GM21526 (cell line): Measurements from ENCODE around the gene MSL3B.

Experiments used
- ATAC-seq: cut with Tn5 transposase; IDR thresholded peaks from one replicate; pipeline ENCODE4 v1.9.1; 2021; ENCODE audit warnings: moderate library complexity; ENCODE audit not compliant: unreplicated experiment, low FRiP score

The MSL3B gene

GRCh38 chr2:233835230-233836186 lies 32.7 kb downstream of the MSL3B start:
- ATAC-seq, result no peak

GRCh38 chr2:233833345-233833744 lies 34.8 kb downstream of the MSL3B start:
- ATAC-seq, result no peak

DNA sequence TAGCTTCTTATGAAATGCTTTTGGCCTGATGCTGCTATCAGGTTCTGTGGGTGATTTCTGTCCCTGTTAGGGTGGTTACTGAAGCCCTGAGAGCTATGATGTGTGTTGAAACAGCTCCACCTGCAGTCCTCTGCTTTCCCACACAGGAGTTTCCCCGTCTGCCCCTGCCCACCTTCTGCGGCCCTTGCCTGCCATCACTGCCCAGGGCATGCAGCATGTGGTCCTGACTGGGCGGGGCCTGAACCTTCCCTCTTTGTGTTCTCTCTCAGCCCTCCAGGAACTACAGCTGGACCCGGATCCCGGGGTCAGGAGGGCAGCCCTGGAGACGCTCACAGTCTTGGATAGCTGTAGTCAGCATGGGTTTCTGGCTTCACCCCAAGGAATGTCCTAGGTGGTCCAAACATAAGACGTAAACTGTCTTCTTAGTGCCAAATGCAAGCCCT lies 35.3 kb downstream of the MSL3B start:
- no peak for ATAC-seq

DNA sequence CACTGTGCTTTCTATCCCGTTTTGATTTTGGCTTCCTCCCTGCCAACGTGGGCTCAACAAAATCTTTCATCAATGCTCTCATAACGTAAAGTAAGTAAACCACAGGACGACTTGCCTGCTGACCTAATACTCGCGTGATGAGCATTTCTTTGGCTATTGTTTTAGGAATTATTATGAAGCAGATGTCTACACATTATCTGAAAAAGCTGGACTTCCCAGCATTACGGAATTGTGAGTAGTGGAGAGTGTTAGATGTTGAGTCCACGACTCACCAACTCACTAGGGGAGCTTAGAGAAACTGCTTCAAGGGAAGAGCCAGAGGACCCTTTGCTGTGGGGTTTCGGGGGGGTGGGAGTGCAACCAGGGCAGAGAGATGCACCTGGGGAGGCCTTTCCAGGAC lies 35.8 kb downstream of the MSL3B start:
- ATAC-seq, result no peak

DNA sequence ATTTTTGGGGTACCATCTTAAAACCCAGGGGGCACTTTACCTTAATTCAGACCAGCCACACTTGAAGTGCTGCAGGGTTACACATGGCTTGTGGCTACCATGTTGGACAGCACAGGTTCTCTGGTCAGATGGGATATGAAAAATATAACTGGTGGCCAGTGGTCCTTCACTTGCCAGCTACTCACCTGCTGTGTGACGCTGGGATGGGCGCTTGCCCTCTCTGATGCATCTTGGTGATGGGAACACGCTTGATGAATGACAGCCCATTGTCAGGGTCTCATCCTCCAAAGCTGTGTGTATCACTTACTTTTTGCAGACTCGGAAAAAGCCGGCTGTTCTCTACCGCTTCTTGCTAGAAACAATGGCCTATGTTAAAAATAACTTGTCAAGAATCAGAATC lies 36.3 kb downstream of the MSL3B start:
- ATAC-seq, result no peak

GRCh38 chr2:233831011-233831721 lies 37.0 kb downstream of the MSL3B start:
- ATAC-seq, result no peak

GRCh38 chr2:233830111-233830802 lies 37.9 kb downstream of the MSL3B start:
- ATAC-seq, result no peak

DNA sequence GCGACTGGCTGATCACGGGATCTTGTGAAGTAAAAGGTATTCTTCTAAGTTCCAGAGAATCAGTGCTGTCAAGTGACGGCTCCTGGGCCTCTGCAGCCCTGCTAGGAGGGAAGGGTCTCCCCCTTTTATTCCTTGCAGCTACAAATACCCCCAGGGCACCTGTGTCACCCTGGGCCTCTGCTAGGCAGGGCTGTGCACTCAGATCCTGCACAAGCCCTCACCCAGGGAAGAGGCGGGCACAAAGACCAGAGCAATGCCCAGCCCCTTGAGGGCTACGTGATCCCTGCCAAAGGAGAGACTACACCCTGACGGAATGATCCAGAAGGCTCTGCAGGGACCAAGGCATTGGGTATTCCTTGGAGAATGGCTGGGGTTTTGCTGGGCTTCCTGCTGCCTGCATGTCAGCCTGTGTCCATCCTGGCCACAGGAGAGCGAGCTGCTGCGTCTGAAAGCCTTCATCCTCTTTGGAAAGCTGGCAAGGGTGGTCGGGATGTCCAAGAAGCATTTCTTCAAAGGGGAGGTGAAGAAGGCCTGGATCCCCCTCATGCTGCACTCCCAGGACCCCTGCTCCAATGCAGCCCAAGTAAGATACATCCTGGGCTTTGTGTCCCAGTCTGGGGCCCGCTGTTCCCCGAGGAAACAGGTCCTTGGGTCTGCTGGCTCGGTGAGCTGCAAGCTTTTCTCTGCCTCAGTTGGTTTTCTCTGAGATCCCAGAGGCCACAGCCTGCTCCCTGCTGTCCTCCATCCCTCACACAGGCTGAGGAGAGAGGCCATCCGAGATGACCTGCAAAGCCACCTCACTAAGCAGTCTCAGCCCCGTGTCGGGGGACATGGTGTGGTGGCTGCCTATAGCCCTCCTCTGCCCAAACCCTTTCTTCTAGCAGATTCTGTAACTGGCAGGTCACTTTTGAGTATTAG lies 38.7 kb downstream of the MSL3B start:
- ATAC-seq, result no peak

DNA sequence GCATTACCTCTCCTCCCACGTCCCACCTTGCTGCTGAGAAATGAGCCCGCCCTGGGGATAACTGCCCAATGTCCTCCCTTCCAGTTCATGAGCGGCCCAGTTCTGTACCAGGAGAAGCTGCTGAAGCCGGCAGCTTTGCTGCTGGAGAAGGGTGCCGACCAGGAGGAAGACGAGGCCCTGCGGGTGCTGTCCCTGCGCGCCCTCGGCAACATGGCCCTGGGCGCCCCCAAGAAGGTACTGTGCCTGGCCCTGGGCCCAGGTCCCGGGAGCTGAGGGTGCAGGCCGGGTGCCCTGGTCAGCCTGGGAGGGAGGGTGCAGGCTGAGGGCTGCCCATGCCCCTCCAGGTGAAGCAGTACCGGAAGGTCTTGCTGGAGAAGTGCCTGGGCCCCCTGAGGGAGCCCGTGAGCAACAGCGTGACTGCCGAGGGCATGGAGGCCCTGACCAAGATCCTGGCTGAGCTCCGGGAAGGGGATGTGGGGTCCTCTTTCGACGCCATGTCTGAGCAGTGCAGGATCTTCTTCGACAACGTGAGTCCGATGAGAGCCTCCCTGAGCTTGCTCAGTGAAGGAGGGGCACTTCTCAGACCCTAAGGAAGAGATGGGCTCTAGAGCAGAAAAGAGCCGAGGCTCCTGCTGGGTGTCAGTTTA lies 39.5 kb downstream of the MSL3B start:
- no peak for ATAC-seq

DNA sequence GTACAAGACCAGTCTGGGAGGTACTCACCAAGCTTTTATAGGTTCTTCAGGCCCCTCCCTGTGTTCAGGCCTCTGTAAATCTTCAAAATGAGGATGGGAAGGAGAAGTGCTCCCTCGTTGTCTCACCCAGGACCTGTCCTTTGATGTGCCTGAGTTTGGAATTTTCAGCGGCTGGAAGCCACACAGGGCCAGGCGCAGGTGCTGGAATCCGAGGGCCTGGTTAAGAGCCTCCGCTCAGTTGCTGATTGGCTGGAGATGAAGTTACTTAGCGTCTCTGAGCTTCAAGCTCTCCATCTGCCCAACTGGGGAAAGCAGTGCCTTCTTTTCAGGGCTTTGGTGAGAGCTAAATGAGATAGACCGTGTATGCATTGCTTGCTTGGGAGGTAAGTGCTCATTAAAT lies 43.8 kb downstream of the MSL3B start:
- no peak for ATAC-seq

- ATAC-seq, result no peak
Observed at GRCh38 chr2:233823731-233824121, 44.5 kb downstream of the MSL3B start.

GRCh38 chr2:233822781-233823730 lies 45.1 kb downstream of the MSL3B start:
- ATAC-seq, result no peak

DNA sequence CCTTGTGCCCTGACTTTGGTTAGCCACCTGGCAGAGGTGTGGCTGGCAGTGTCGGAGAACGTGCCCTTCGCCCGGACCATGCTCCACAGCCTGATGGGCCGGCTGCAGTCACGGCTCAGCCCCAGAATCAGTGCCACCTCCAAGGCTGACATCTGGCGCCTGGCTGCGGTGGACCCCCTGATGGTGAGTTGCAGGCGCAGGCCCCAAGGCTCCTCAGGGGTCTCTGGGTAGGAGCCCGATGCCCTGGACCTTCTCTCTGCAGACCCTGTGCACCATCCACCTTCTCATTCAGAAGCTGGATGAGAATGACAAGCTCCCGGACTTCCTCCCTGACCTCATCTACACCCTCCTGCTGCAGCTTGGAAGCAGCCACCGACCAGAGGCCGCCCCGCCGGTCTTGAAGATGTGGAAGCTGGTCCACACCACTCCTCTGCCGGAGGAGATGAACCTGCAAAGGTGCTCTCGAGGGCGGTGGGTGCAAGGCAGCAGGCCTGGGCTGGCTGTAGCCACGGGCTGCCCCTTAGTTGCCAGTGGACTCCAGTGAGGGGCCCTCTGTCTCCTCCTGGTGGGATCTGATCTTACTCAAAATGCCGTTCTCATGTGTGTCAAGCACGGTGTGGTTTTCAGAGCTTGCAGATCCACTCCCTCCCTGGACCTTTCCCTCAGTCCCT lies 46.0 kb downstream of the MSL3B start:
- no peak for ATAC-seq

DNA sequence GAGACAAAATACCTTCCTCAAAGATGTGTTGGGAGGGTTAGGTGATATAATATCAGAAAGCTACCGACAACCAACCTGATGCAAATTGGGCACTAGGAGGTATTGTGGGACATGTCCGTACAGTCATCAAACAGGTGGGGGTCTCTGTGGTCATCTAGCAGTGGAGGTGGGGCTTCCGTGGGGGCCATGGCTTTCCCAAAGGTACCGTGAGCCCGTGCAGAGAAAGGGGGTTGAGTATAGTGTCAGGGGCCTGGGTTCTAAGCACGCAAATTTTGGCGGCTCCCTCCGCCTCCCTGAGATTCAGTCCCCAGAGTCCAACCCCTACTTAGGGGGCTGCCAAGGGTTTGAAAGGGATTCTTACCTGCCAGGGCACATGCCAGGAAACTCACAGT lies 46.5 kb downstream of the MSL3B start:
- no peak for ATAC-seq

DNA sequence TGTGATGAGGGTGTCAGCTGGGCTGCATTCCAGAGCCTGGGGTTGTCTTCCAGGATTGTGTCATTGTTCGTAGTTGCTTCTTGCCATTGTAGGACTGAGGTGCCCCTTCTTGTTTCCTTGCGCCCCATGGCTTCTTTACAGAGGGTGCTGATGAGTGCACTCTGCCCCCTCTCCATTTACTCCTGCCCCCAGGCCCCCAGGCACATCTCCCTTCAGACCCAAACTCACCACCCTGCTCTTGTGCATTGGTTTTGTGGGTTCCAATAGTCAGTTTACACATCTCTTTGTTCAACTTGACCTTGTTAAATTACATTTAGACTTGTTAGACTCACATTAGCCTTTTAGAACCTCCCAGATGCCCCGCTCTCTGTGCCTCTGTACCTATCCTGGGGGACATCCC lies 47.0 kb downstream of the MSL3B start:
- no peak for ATAC-seq

DNA sequence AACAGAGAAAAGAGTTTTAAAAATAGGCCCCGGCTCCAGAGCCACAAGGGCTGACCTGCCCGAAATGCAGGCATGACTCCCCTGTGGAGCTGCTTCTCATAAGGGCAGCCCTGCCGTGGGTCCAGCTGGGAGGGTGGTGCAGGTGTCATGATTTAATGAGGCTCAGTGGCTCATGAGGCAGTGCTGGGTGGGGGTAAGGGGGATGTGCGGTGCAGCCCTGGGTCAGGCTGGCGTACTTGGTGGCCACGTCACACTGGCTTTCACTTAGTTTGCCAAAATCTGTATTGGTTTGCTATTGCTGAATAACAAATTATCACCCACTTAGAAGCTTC lies 47.4 kb downstream of the MSL3B start:
- ATAC-seq, result no peak

DNA sequence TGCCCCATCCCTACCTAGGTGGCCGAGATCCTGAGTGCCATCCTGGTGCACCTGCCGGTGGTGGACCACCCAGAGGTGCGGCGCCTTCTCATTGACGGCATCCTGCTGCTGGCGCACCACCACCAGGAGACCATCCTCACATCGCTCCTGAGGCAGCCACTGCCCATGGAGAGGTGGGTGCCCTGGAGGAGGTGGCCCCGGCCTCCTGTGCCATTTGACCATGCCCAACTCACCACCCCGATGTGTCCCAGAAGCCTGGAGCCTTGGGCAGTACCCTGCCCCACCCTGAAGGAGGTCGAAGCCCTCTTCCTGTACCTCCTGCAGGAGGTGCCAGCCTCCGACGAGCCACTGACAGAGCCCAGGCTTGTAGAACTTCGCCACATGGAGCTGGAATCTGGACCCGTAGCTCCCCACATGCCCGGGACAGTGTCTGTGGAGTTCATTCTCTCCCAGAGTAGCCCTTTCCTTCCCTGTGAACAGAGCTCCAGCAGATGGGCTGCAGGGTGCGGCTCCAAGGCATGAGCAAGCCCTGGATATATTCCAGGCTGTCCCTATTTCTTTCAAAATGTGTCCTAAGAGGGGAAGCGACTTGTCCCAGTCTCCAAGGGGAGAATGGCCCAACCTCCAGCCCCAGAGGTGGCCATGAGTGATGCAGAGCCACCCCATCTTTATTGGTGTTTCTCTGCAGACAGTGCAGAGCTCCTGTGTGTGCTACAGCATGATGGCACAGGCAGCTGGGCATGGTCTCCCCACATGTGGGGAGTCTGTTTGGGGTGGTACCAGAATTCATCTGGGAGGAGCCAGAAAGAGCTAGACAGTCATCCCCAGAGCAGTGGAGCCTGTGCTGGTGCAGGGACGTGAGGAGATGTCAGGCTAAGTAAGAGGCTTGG lies 48.1 kb downstream of the MSL3B start:
- ATAC-seq, result no peak
